ENCODE measurements around the gene IL17REL.
A peak's percentile ranks its signal among the peaks of the same experiment; 100 is the strongest.

DNA sequence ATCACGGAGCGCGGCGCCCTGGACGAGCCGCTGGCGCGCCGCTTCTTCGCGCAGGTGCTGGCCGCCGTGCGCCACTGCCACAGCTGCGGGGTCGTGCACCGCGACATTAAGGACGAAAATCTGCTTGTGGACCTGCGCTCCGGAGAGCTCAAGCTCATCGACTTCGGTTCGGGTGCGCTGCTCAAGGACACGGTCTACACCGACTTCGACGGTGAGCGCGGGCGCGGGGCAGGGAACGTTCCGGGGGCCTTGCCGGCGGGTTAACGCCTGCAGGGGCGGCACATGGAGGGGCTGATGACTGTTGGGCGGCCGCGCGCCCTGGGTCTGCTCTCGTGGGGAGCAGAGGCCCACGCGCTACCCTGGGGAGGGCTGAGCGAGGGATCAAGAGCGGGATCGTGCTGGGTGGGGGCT lies 51.0 kb downstream of the IL17REL start:
- TF ChIP-seq POLR2A (IDR thresholded peaks at IDR 0.05) = peak in 2 of 3 donors; percentile 29 to 38
- TF ChIP-seq, protein P1, sequence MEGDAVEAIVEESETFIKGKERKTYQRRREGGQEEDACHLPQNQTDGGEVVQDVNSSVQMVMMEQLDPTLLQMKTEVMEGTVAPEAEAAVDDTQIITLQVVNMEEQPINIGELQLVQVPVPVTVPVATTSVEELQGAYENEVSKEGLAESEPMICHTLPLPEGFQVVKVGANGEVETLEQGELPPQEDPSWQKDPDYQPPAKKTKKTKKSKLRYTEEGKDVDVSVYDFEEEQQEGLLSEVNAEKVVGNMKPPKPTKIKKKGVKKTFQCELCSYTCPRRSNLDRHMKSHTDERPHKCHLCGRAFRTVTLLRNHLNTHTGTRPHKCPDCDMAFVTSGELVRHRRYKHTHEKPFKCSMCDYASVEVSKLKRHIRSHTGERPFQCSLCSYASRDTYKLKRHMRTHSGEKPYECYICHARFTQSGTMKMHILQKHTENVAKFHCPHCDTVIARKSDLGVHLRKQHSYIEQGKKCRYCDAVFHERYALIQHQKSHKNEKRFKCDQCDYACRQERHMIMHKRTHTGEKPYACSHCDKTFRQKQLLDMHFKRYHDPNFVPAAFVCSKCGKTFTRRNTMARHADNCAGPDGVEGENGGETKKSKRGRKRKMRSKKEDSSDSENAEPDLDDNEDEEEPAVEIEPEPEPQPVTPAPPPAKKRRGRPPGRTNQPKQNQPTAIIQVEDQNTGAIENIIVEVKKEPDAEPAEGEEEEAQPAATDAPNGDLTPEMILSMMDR (IDR thresholded peaks at IDR 0.05) = no peak

Data from body of pancreas (tissue), 4 donors.